IPS-NIHi7 (cell line): ENCODE results near the gene ERMN.
A peak's percentile ranks its signal among the peaks of the same experiment; 100 is the strongest.
"Not testable (repeated sequence)": the region's sequence is repeated elsewhere in the genome, so short reads cannot be mapped to it uniquely, and the experiment has no call there.

Experiments
- DNase-seq: peaks from one replicate; pipeline ENCODE4 v3.0.0; 2012; ENCODE audit warnings: mixed read lengths; ENCODE audit errors: extremely low spot score

Gene ERMN, protein sequence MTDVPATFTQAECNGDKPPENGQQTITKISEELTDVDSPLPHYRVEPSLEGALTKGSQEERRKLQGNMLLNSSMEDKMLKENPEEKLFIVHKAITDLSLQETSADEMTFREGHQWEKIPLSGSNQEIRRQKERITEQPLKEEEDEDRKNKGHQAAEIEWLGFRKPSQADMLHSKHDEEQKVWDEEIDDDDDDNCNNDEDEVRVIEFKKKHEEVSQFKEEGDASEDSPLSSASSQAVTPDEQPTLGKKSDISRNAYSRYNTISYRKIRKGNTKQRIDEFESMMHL

DNA sequence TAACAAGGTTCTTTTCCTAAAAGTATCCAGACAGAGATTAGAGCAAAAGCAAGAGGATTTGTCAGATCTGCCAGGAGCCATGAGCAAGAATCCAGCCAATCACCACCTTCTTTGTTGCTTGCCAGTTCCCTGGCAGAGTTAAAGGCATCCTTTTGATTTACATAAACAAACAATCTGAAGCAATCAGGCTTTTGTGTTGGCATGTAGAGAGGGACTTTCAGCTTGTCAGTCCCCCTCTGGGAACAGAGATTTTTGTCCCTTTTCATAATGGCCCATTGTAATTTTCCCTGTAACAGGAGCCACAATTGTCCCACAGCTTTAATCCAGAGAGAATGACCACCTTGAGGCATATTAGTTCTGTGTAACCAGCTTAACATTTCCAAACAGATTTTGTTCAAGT lies at the start of gene ERMN:
TSS of gene ERMN (minus strand) at position 39 of the 400 bp plus-strand sequence. CDS start 182 bp downstream, outside the sequence.
- peak; percentile 49 for DNase-seq

DNA sequence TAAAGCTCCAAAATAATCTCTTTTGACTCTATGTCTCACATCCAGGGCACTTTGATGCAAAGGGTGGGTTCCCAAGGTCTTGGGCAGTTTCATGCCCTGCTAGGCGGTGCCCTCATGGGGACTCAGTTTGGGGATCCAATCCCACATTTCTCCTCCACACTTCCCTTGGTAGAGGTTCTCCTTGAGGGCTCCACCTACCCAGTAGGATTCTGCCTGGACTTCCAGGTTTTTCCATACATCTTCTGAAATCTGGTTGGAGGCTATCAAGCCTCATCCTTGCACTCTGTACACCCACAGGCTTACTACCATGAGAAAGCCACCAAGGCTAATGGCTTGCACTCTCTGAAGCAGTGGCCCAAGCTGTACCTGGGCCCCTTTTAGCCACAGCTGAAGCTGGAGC lies 49.8 kb upstream of the ERMN start:
- no peak for DNase-seq

DNA sequence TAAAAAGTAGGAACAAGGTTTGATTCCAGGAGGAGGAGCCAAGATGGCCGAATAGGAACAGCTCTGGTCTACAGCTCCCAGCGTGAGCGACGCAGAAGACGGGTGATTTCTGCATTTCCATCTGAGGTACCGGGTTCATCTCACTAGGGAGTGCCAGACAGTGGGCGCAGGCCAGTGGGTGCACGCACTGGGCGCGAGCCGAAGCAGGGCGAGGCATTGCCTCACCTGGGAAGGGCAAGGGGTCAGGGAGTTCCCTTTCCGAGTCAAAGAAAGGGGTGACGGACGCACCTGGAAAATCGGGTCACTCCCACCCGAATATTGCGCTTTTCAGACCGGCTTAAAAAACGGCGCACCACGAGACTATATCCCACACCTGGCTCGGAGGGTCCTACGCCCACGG lies 42.9 kb upstream of the ERMN start:
- DNase-seq: not testable (repeated sequence)

DNA sequence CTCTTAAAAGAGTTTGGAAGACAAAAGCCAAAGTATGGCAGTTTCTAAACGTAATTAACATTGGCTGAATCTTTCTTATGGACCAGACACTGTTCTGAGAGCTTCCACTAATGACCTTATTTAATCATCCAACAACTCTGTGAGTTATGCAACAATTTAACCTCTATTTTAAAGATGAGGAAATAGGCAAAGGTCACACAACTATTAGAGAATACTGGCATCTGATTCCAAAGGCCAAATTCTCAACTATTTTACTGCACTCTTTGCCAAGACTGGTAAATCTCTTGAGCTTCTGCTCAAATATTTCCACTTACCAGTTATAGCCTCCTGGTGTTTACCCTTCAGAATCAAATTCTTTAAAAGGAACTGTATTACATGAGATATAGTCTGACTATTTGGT lies 42.1 kb upstream of the ERMN start:
- DNase-seq: no peak

DNA sequence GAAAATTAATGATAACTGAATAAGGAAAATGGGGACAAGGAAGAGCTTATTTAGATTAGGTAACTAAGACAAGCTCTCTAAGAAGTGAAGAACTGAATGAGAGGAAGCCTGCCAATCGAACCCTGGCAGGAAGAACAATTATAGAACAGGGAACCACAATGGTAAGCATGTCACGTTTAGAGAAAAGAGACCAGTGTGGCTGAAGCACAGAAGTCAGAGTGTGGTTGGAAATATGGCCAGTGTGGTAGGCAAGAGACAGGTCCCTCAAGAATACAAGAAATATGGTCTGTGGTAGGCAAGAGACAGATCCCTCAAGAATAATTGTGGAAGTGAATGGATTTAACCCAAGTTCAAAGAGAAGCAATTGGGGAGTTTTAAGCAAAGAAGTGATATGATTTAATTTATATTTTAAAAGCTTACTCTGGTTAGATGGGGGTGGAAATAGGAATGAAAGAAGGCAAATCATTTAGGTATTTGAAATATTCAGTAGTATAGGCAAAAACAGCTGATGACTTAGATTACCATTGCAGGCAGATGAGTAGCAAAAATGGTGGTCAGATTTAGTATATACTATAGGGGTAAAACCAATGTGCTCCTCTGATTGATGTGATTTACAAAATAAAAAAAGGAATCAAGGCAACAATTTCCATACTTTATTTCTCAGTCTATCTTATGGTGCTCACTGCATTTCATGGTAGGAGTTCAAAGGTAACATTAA lies 38.8 kb upstream of the ERMN start:
- DNase-seq: no peak

DNA sequence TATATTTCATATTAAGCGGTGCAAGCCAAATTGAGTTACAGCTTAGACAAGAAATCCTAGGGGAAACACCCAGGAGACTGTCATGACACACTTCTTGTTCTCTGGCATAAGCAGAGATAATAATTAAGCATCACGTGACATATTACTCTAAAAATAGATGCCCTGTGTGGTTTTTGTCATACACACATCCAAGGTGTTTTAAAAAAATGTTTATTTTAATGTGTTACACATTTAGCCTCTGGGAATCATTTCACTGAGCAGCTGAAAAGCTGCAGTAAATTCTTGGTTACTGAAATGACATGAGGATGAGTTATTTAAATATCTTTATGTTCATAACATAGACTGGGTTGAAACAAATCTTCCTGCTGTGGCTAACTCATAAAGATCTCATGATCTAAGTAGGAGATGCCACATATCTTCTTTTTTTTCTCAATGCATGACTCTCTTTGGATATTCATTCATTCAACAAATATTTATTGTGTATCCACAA lies 38.0 kb upstream of the ERMN start:
- no peak for DNase-seq

DNA sequence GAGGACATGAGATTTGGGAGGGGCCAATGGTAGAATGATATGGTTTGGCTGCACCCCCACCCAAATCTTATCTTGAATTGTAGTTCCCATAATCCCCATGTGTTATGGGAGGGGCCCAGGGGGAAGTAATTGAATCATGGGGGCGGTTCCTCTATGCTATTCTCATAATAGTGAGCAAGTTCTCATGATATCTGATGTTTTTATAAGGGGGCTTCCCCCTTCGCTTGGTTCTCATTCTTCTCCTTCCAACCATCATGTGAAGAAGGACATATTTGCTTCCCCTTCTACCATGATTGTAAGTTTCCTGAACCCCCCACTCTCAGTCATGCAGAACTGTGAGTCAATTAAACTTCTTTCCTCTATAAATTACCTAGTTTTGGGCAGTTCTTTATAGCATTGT lies 37.0 kb upstream of the ERMN start:
- no peak for DNase-seq

DNA sequence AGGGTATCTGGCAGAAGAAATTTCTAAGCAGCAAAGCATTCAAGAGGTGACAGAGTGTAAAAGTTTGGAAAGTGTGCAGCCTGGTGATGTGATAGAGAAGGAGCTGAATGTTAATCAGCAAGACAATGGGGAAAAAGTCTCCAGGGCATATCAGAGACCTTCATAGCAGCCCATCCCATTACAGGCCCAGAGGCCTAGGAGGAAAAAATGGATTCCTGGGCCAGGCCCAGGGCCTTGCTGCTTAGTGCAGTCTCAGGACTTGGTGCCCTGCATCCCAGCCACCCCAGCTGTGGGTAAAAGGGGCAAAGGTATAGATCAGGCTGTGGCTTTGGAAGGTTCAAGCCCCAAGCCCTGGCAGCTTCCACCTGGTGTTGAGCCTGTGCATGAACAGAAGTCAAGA lies 35.9 kb upstream of the ERMN start:
- DNase-seq: no peak

DNA sequence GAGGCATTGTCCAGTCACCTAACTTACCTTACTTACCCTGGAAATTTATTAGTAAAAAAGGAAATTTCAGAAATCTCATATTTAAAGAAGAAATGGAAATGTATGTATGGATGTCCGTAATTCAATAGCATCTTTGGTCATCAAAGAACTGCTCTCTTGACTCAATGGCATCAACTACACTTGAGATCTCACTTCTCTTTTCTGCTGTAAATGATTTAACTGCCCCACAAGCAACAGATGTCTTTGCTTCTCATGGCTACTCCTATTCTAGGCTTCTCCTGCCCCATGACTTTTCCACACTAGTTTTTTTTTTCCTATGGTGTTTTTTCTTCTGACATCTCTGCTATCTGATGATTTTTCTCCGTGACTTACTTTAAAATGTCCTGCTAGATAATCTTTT lies 34.0 kb upstream of the ERMN start:
- DNase-seq: no peak

DNA sequence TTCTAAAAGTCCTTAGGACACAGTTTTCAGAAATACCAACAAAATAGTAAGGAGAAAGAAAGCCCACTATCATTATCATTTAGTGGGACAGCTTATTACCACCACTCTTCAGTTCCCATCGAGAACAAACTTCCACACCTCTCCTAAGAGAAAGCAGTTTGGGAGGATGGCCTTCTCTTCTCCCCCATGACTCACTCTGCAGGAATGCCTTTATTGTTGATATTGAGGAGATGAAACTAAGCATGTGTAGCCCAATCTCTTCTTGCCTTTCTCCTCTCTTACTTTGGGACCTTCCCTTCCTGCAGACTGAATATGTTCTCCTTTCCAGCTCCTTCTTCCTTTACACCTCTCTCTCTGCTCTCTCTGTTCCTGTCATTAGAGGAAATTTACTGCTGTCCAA lies 30.0 kb upstream of the ERMN start:
- peak; percentile 28 for DNase-seq

DNA sequence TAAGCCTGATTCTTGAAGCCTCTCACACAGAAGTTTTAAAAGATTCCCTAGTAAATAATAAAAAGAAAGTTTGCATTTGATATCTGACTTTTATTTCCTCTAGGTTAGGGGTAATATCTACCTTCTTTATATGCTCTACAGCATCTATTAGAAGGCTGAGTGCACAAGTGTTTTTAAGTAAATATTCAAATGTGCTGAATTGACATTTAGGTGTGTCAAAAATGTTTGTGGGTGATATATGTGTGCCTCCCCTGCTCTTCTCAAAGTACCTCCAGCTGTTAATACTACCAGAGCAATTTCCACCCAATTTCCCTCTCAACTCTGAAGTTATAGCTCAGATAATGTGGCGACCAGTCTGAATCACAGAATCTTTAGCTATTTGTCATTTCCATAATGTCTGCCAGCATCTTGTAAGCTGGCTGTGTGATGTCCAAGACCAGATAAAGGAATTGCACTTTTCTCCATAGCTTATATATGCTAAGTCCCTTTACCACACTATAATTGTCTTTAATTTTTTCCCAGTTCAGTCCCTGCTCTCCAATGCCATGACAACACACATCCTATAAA lies 24.4 kb upstream of the ERMN start:
- no peak for DNase-seq

DNA sequence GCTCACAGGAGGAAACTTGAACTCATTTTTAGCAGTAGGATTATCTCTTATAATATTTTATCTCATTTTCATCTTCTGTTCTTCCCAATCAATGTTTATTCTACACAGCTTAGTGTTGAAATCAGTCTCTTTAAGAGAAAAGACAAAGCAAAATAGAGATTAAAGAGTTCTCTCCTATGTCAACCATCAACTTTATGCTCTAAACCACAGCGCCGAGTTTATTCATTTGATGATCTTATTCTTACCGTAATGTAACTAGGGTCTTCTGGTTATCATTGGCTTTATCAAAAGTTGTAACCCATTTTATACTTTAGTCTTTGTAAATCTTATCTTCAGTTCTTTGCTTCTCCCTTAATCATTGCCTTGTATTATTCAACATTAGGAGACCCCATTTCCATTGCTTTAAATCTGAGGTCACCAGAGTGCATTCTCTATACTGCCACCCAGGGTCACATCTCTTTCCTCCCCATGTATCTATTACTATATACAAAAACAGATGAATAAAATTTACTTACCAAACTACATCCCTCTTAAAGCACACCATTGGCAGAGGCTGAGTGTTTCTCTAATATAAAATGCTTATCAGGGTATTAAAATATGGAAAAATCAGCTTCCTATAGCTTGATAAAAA lies 22.8 kb upstream of the ERMN start:
- no peak for DNase-seq

DNA sequence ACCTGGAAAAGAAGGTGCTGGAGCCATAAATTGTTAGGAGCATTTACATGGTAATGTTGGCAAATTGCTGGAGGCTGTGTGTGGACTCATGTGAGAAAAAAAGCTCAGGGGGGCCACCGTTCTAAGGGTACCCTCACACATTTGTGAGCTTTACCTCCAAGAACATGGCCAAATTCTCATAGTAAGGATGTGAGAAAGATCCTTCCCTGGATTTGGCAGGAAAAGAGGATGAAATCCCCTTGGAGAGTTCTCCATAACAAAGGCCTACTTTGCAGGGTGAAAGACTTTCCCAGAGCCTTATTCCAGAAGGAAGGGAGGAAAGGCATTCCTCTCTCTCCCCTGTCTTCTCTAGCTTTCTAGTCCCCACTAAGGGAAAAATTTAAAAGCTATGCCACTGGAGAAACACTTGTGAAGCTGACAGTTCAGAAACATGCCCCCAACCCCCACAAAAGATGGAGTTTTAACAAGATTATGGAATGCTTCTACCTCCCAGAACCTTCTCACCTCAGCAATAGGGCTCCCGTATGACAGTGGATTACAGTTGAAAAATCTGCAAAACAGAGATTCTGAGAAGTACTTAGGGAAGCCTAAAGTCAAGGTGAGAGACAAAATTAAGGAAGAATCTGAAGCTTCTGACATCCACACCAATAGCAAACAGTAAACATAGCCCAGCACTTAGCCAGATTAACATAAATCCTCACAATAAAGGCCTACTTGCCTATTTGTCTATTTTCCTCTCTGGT lies 20.2 kb upstream of the ERMN start:
- peak; percentile 29 for DNase-seq

DNA sequence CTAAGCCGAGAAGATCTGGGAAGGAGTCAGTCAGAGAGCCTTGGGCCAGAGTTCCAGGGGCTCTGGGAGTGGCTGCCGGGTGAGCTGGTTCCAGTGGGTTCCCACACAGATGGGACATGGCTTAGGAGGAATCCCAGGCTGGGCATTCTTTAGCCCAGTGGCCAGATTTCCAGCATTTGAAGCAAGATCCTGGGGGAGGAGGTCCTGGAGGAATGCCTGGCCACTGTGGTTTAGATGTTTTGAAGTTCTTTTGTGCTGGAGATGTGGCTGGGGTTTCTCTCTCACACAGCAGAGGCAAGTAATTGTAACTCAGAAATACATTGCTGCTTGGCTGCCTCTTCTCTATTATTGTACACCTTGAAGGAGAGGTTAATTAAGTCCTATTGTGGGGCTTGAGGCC lies 15.8 kb upstream of the ERMN start:
- DNase-seq: not testable (repeated sequence)

DNA sequence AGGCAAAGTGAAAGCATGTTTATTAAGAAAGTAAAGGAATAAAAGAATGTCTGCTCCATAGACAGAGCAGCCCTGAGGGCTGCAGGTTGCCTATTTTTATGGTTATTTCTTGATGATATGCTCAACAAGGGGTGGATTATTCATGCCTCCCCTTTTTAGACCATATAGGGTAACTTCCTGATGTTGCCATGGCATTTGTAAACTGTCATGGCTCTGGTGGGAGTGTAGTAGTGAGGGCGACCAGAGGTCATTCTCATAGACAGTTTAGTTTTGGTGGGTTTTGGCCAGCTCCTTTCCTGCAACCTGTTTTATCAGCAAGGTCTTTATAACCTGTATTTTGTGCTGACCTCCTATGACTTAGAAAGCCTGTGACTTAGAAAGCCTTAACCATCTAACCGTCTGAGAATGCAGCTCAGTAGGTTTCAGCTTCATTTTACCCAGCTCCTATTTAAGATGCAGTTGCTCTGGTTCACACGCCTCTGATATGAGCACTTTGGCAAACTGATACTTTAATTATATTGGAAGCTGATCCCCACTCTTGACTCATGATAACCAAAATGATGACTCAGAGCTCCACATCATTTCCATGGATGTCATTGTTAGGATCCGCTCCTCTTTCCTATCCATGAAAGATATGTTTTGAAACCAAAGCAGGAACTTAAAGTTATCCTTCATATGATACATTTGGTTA lies 14.5 kb upstream of the ERMN start:
- no peak for DNase-seq

DNA sequence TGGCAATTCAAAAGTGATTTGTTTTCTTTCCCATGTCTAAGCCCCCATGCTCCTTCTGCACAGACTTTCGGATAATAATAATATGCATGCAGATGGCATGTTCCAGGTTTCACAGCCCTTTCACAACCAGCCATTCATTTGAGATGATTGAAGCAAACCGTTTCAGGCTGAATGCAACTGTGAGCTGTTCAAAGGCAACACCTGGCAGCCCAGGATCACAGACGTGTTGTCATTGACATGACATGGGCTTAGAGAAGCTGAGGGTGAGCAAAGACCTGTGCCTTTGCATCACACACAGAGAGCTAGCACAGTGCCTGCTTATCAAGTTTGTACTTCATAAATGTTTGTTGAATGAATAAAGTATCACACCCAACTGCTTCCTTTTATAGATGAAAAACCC lies 12.4 kb upstream of the ERMN start:
- DNase-seq: no peak

DNA sequence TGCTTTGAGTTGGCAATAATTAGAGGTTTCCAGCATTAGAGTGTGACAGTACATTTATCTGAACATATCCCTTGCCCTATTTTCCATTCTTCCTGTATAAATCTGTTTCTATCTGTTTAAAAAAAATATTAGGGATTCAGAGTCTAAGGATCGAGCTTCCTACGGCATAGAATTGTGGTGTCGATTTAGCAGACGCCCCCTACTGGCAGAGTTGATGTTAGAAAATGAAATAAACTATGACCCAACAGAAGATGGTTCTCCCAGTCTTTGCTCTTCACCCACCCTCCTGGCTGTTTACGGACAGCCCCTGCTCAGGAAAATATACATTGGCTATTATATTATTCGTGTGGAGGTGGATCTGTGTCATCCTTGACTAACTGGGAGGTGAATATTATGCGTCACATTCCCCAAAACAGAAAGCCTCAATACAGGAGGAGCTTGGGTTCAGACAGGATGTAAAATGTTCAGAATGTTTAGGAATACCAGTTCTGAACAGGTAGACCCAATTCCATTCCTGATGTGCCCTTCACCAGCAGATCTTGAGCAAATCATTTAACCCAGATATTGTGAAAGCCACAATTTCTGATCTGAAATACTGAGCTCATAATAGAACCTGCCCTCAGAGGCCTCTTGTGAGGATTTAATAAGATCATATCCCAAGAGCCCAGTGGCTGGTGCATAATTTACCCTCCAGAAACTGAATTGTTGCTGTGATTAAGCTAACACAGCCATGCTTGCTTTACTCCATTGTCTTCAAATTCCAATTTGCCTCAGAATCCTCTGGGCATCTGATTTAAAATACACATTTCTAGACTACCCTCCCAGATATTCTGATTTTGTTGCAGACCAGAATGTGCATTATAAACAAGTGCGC lies 10.8 kb upstream of the ERMN start:
- DNase-seq: peak; percentile 54

DNA sequence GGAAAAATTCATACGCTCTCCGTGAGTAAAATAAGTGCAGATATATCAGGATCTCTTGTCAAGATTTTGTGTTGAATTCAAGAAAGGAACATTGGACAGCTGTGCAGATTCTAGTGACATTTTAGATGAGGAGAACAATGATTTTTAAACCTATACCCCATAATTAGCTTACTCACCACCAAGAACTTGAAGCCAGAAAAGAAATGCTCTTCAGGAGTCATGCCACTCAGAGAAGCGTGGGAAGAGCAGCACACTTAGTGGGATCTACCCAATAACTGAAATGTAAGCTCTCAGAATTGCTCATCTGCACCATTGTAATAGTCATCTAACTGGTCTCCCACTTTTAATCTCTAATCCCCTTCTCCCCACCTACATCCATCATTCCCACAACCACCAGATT lies 9.2 kb upstream of the ERMN start:
- DNase-seq: no peak

DNA sequence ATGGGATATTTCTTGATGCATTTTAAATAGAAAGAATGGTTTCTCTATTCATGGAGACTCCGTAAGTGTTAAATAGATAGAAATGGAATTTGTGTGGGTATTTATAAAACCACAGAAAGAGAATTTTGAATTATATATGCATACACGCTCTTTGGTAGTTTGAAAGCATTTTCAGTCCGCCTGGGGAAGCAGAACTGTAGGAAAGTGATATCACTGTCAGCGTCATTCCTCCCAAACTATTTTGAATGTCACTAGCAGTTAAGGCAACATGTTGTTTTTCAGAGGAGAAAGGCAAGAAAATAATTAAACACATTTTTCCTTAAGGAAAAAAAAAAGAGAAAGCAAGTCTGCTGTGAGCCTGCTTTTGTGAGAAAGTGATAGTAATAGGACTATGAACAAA lies 8.7 kb upstream of the ERMN start:
- no peak for DNase-seq

DNA sequence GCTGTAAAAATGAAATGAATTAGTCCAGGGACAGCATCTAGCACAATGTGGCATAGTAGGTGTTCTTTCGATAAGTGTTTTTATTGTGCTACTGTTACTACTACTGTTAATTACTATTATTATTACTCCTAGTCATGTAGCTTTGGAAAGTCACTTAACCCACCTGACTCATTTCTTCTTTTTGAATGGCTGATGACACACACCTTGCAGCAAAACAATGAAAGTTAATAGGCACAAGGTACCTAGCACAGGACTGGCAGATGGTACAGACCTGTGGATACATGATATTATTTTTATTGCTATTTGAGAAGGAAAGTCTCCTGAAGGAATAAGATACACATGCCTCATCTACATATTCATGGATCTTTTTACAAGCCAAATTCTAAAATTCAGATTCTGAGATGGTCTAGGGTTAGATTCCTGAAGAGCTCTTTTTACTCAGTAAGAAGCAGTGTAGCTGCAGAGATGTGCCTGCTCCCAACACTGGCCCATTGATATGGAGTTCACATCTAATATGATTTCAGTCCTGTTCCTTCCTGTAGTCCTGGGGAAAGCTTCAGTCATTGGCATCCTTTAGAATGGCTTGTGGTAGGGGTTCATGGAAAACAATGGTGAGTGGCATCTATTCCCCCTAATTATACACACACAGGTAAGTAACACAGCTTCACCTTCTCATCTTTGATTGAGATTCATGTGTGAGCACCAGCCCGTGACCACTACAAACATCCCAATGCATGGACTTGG lies 7.9 kb upstream of the ERMN start:
- DNase-seq: no peak
